HG02642 (cell line): ENCODE data around the gene RBSN.

Experiments
- ATAC-seq: cut with Tn5 transposase; IDR thresholded peaks from one replicate; pipeline ENCODE4 v1.9.1; 2021; ENCODE audit warnings: mild to moderate bottlenecking; ENCODE audit not compliant: unreplicated experiment, poor library complexity

The RBSN gene

GRCh38 chr3:15029625-15030024 lies 69.3 kb downstream of the RBSN start:
- no peak for ATAC-seq

- ATAC-seq, result no peak
Observed at GRCh38 chr3:15023719-15024118, 75.2 kb downstream of the RBSN start.

- no peak for ATAC-seq
Observed at GRCh38 chr3:15023249-15023648, 75.7 kb downstream of the RBSN start.
